Epithelial cell of prostate (primary cell): ENCODE results near the gene UBE3C.
"Not testable (repeated sequence)": the region's sequence is repeated elsewhere in the genome, so short reads cannot be mapped to it uniquely, and the experiment has no call there.

ENCODE experiments used
- DNase-seq: peaks from one replicate; pipeline ENCODE4 v3.0.0-alpha.2; 2011; ENCODE audit warnings: low read depth, low spot score
- H3K27ac ChIP-seq: fragments of 450-650 bp; 2 replicates; pipeline ENCODE4 v1.5.1; 2017; ENCODE audit warnings: mild to moderate bottlenecking

Gene UBE3C

DNA sequence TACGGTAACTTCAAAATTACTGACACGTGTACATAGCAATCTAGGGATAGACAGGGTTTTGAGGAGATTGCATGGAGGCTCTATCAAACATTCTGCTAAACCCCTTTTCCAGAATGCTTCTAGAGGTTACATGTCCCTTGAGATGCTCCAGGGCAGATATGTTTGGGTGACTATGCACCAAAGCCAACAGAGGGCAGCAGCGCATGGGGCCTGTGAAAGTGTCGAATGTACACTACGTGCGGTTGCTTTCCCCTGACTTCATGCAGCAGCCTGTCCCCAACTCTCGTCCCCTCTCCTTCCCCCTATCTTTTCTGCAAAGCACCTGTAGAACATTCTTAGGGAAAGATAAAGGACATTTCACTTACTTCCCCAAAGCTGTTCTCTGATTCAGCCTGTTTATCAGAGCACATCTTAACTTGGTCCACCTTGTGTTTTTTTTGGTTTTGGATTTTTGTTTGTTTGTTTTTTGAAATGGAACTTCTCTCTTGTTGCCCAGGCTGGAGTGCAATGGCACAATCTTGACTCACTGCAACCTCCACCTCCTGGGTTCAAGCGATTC lies 90.2 kb downstream of the UBE3C start:
- DNase-seq: no peak
- no peak overlapping the region for H3K27ac ChIP-seq

DNA sequence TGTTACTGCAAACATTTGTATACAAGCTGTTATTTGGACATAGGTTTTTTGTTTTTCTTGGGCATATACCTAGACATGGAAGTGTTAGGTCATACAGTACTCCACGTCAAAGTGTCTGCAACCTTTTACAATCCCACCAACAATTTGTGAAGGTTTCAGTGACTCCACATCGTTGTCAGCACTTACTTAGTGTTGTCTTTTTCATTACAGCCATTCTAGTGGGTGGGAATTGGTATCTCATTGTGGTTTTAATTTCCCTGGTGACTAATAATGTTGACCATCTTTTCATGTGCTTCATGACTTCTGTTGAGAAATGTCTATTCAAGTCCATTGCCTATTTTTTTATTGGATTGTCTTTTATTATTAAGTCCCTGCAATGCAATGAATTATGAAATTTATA lies 95.0 kb downstream of the UBE3C start:
- H3K27ac ChIP-seq: no peak overlapping the region
- no peak for DNase-seq

- no peak for DNase-seq
- H3K27ac ChIP-seq: no peak overlapping the region
These were observed 95.5 kb downstream of the UBE3C start for GRCh38 chr7:157234271-157234670.

- no peak for DNase-seq
- H3K27ac ChIP-seq: no peak overlapping the region
These were observed 96.9 kb downstream of the UBE3C start for GRCh38 chr7:157235357-157236333.

GRCh38 chr7:157238087-157238486 lies 99.4 kb downstream of the UBE3C start:
- DNase-seq: no peak
- H3K27ac ChIP-seq: no peak overlapping the region

GRCh38 chr7:157239571-157240270 lies 101.0 kb downstream of the UBE3C start:
- no peak for DNase-seq
- no peak overlapping the region for H3K27ac ChIP-seq

DNA sequence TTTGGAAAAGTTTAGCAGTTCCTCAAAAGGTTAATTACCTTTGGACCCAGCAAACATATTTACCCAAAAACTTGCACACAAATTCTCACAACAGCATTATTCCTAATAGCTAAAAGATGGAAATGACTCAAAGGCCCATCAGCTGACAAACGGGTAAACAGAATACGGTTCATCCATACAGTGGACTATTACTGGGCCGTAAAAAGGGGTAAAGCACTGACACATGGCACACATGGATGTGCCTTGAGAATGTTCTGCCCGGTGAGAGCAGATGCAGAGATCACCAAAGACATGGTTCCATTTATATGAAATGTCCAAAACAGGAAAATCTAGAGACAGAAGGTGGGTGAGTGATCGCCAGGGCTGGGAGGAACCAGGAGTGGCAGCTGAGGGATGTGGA lies 102.9 kb downstream of the UBE3C start:
- no peak for DNase-seq
- no peak overlapping the region for H3K27ac ChIP-seq

- peak overlapping the region; percentile 15 for H3K27ac ChIP-seq
- no peak for DNase-seq
These were observed 106.0 kb downstream of the UBE3C start for GRCh38 chr7:157244516-157245294.

GRCh38 chr7:157246052-157246451 lies 107.3 kb downstream of the UBE3C start:
- no peak for DNase-seq
- no peak overlapping the region for H3K27ac ChIP-seq

DNA sequence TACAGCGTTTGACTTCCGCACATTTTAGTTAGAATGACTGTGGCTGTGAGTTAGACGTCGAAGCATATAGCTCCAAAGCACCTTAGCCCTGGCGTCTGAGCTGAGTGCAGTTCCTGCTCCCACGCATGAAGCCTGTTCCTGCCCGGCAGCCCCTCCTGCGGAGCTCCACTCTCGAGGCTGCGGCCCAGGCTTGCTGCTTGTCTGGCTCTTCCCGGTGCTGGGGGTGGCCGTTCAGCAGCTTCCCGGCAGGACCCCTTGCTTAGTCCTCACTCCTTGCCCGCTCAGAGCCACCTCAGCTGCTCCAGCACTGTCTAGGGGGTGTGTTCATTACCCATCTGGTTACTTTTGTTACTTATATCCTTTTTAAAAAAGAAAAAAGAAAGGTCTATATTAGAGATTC lies 109.9 kb downstream of the UBE3C start:
- DNase-seq: no peak
- H3K27ac ChIP-seq: no peak overlapping the region

DNA sequence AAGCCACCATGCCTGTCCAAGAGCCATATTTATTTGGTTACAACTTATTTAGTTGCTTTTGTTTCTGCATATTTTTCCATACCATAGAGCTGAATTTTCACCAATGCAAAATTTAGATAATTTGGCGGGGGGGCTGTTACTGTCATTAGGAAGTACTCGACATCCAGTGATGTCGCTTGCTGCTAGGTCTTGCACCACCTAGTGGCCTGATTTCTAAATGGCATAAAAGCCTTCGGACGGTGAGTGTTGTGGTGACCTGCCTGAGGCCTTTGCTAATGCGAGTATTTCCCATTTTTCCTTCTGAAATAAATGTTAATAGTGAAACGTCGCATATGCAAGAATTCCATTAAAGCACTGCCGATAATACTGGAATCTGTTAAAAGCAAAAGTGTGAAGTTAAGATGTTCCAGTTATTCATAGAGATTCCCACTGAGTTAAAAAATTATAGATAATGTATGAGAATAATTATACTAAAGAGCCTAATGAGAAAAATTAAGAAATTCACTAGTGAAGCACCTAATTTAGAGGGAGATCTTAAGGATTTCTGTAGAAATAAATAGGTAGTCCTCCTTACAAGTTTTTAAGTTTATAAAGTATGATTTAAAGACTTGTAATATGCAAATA lies 112.0 kb downstream of the UBE3C start:
- DNase-seq: no peak

GRCh38 chr7:157251817-157252216 lies 113.1 kb downstream of the UBE3C start:
- not testable (repeated sequence) for DNase-seq, H3K27ac ChIP-seq

More for the DNA sequence above, 112.0 kb downstream of the UBE3C start:
- no peak overlapping the region for H3K27ac ChIP-seq

DNA sequence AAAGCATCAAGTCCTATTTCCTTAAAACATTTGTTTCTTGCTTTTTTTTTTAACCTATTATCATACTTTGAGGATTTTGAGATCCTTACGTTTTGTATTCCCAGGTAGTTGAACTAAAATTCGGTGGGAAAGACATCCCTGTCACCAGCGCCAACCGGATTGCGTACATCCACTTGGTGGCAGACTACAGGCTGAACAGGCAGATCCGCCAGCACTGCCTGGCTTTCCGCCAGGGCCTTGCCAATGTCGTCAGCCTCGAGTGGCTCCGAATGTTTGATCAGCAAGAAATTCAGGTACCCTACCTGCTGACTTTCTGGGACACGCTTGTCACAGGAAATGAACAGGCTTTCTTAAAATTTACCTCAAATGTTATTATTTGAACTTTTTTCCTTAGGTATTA lies 115.1 kb downstream of the UBE3C start:
- no peak overlapping the region for H3K27ac ChIP-seq
- DNase-seq: no peak

- not testable (repeated sequence) for DNase-seq, H3K27ac ChIP-seq
These were observed 116.1 kb downstream of the UBE3C start for GRCh38 chr7:157254781-157255180.

GRCh38 chr7:157255201-157255606 lies 116.5 kb downstream of the UBE3C start:
- no peak overlapping the region for H3K27ac ChIP-seq
- no peak for DNase-seq

DNA sequence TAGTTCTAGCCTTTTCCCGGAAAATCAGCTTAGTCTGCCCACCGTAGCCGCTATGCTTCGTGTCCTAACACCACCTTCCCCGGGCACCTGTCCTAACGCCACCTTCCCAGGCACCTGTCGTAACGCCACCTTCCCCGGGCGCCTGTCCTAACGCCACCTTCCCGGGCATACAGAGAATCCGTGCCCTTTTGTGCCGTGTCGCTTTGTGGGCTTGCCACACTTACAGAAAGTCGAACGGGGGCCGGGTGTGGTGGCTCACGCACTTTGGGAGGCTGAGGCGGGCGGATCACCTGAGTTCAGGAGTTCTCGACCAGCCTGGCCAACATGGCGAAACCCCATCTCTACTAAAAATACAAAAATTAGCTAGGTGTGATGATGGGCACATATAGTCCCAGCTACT lies 124.4 kb downstream of the UBE3C start:
- DNase-seq: no peak
- H3K27ac ChIP-seq: no peak overlapping the region

GRCh38 chr7:157265051-157265450 lies 126.3 kb downstream of the UBE3C start:
- no peak for DNase-seq
- no peak overlapping the region for H3K27ac ChIP-seq

- DNase-seq: no peak
- no peak overlapping the region for H3K27ac ChIP-seq
These were observed 127.5 kb downstream of the UBE3C start for GRCh38 chr7:157266272-157266671.

GRCh38 chr7:157267516-157267915 lies 128.8 kb downstream of the UBE3C start:
- no peak overlapping the region for H3K27ac ChIP-seq
- DNase-seq: no peak

GRCh38 chr7:157267956-157268355 lies 129.2 kb downstream of the UBE3C start:
- H3K27ac ChIP-seq: no peak overlapping the region
- DNase-seq: no peak
